K562 (cell line): ENCODE measurements around the gene GPR149. TPM values are rescaled to one million over a fixed set of nuclear protein-coding genes. Genes with fewer than 3 reads are reported as not detected.

Experiments
- ATAC-seq: fragments of 200-7000 bp; cut with Tn5 transposase; 3 replicates; pipeline ENCODE4 v1.9.1; 2020; ENCODE audit warnings: moderate library complexity
- BruUV-seq: library from RNA; stranded (reverse); fragments of 400-500 nt; replicated peaks from 2 replicates; lab custom pipeline; 2021; lab: Mats Ljungman, UMichigan
- CTCF ChIA-PET: fragments of 300-600 bp; formaldehyde crosslinking; extraction: SDS; loops from one replicate; lab custom pipeline; 2021; ENCODE audit warnings: low intra/inter-chr PET ratio; lab: Yijun Ruan, JAX
- POLR2A ChIA-PET: fragments of 300-600, 350-650 bp; sonication (Branson Sonifier 250); formaldehyde crosslinking; extraction: SDS; loops from one replicate; lab custom pipeline; 2021; ENCODE audit warnings: antibody characterized with exemption, inconsistent platforms; lab: Yijun Ruan, JAX
- DNase-seq, 4 experiments: peaks; one replicate each; pipeline versions ENCODE4 v3.0.0 to v3.0.0-alpha.2; 2011 to 2018; ENCODE audit warnings: low spot score in 3 of 4, mixed read lengths in 3 of 4; ENCODE audit errors: extremely low read depth in 1 of 4
- FAIRE-seq: peaks from 2 replicates; lab custom pipeline; 2011; peaks lifted over from hg19 to GRCh38; lab: Jason Lieb, UNC
- H2AFZ ChIP-seq: 2 replicates; pipeline ENCODE4 v1.6.0; 2011; ENCODE audit warnings: low read depth, low read length, control low read depth, inconsistent platforms
- H3K27ac ChIP-seq: fragments of 200-600 bp; 3 replicates; pipeline ENCODE4 v1.8.0; 2011; ENCODE audit warnings: low read depth, mild to moderate bottlenecking, control low read depth, inconsistent platforms, low read length, moderate library complexity, mixed read lengths; ENCODE audit errors: extremely low read depth
- H3K27me3 ChIP-seq, 2 experiments: fragments of 300-600 bp in 1 of 2; 2 replicates in 1 of 2; 3 replicates in 1 of 2; pipeline versions ENCODE4 v1.6.0 to v1.8.0; 2011; ENCODE audit warnings: inconsistent platforms in 2 of 2, low read length in 2 of 2, mild to moderate bottlenecking in 1 of 2, mixed read lengths in 1 of 2, moderate library complexity in 1 of 2; ENCODE audit not compliant: control insufficient read depth in 2 of 2, insufficient read depth in 2 of 2
- H3K36me3 ChIP-seq: fragments of 300-600 bp; 3 replicates; pipeline ENCODE4 v1.8.0; 2011; ENCODE audit warnings: mild to moderate bottlenecking, low read length, inconsistent platforms; ENCODE audit not compliant: control insufficient read depth, insufficient read depth
- H3K4me1 ChIP-seq, 2 experiments: fragments of 200-600 bp in 1 of 2; replicated peaks in 1 of 2; 2 replicates in 1 of 2; 3 replicates in 1 of 2; pipeline versions ENCODE4 v1.5.1 to v1.8.0; 2011; ENCODE audit warnings: inconsistent platforms in 2 of 2, low read length in 2 of 2, mild to moderate bottlenecking in 1 of 2, mixed read lengths in 1 of 2, moderate library complexity in 1 of 2; ENCODE audit not compliant: control insufficient read depth in 2 of 2, insufficient read depth in 2 of 2
- H3K4me2 ChIP-seq: 2 replicates; pipeline ENCODE4 v1.6.1; 2011; ENCODE audit warnings: low read length, control low read depth, inconsistent platforms, mixed read lengths; ENCODE audit not compliant: insufficient read depth
- H3K4me3 ChIP-seq: fragments of 200-600 bp; sonication (generic), shearing (Covaris generic); 2 replicates; pipeline ENCODE4 v1.5.1; 2016; ENCODE audit warnings: control low read depth, inconsistent platforms
- H3K79me2 ChIP-seq: fragments of 200-600 bp; 3 replicates; pipeline ENCODE4 v1.8.0; 2011; ENCODE audit warnings: low read length, inconsistent platforms; ENCODE audit not compliant: control insufficient read depth, insufficient read depth
- H3K9ac ChIP-seq, 2 experiments: 2 replicates each; pipeline versions ENCODE4 v1.6.0 to v1.6.1; 2011; ENCODE audit warnings: low read depth in 2 of 2, low read length in 2 of 2, control low read depth in 1 of 2, inconsistent platforms in 1 of 2, mild to moderate bottlenecking in 1 of 2, mixed read lengths in 1 of 2; ENCODE audit not compliant: insufficient read depth in 1 of 2
- H3K9me1 ChIP-seq: one replicate; pipeline ENCODE4 v1.6.0; 2011; ENCODE audit warnings: inconsistent platforms, mild to moderate bottlenecking, low read length, moderate library complexity; ENCODE audit not compliant: control insufficient read depth, insufficient read depth
- H3K9me3 ChIP-seq: replicated peaks from 2 replicates; pipeline ENCODE4 v1.5.1; 2011; ENCODE audit warnings: low read depth, low read length, inconsistent platforms; ENCODE audit not compliant: control insufficient read depth, insufficient read depth
- H4K20me1 ChIP-seq: replicated peaks from 2 replicates; pipeline ENCODE4 v1.6.1; 2011; ENCODE audit warnings: low read length, inconsistent platforms, mixed read lengths; ENCODE audit not compliant: control insufficient read depth, insufficient read depth
- CBFA2T2 ChIP-seq: fragments of 450-650 bp; conservative IDR thresholded peaks from 2 replicates; pipeline ENCODE4 v1.6.1; 2017; ENCODE audit warnings: mild to moderate bottlenecking
- CBX1 ChIP-seq: sonication (generic); IDR thresholded peaks from 2 replicates; pipeline ENCODE4 v1.6.1; 2016; ENCODE audit warnings: antibody characterized with exemption, low read depth, mild to moderate bottlenecking
- CBX5 ChIP-seq: IDR thresholded peaks from 2 replicates; pipeline ENCODE4 v1.6.1; 2014; ENCODE audit warnings: low read depth, borderline replicate concordance
- HDAC3 ChIP-seq: fragments of 450-650 bp; IDR thresholded peaks from 2 replicates; pipeline ENCODE4 v1.6.1; 2018; ENCODE audit warnings: borderline replicate concordance, mild to moderate bottlenecking, moderate library complexity; ENCODE audit not compliant: partially characterized antibody
- KAT8 ChIP-seq: fragments of 450-650 bp; IDR thresholded peaks from 2 replicates; pipeline ENCODE4 v1.6.1; 2016; ENCODE audit warnings: low read depth, mild to moderate bottlenecking
- MCM2 ChIP-seq: fragments of 450-650 bp; IDR thresholded peaks from 2 replicates; pipeline ENCODE4 v1.6.1; 2017; ENCODE audit warnings: low read depth, mild to moderate bottlenecking
- NFIC ChIP-seq: fragments of 450-650 bp; IDR thresholded peaks from 2 replicates; pipeline ENCODE4 v1.6.1; 2017; ENCODE audit warnings: mild to moderate bottlenecking, inconsistent platforms
- PBX2 ChIP-seq, 2 experiments: IDR thresholded peaks in 1 of 2; conservative IDR thresholded peaks in 1 of 2; 2 replicates each; pipeline ENCODE4 v1.6.1; 2016; ENCODE audit warnings: low read depth in 2 of 2, mild to moderate bottlenecking in 1 of 2, missing compliant biosample characterization in 1 of 2, missing genetic modification characterization in 1 of 2, moderate library complexity in 1 of 2
- RUNX1 ChIP-seq: sonication (generic); IDR thresholded peaks from 2 replicates; pipeline ENCODE4 v1.6.1; 2016; ENCODE audit warnings: antibody characterized with exemption, low read depth
- SIX5 ChIP-seq, 2 experiments: IDR thresholded peaks; 2 replicates each; pipeline ENCODE4 v1.6.1; 2011; ENCODE audit warnings: low read length in 2 of 2, borderline replicate concordance in 1 of 2, low read depth in 1 of 2, mild to moderate bottlenecking in 1 of 2, moderate library complexity in 1 of 2; ENCODE audit not compliant: insufficient read depth in 1 of 2
- SLC30A9 ChIP-seq: fragments of 250-450 bp; sonication (Bioruptor Pico); IDR thresholded peaks from 2 replicates; pipeline ENCODE4 v1.8.0; 2022; ENCODE audit warnings: mild to moderate bottlenecking, moderate library complexity
- SMARCA4 ChIP-seq: fragments of 450-650 bp; IDR thresholded peaks from 2 replicates; pipeline ENCODE4 v1.6.1; 2016
- SP2 ChIP-seq: IDR thresholded peaks from 2 replicates; pipeline ENCODE4 v1.6.1; 2011; ENCODE audit warnings: mild to moderate bottlenecking, low read depth, low read length, moderate library complexity; ENCODE audit not compliant: poor library complexity, severe bottlenecking; ENCODE audit errors: extremely low read depth
- TCF7L2 ChIP-seq: fragments of 150-350 bp; IDR thresholded peaks from 2 replicates; pipeline ENCODE4 v1.6.1; 2016; ENCODE audit warnings: low read depth, mild to moderate bottlenecking, low read length, moderate library complexity
- ZNF41 ChIP-seq: fragments of 250-450 bp; sonication (Bioruptor Pico); conservative IDR thresholded peaks from 2 replicates; pipeline ENCODE4 v1.4.0; 2020; ENCODE audit warnings: mild to moderate bottlenecking
- ZNF717 ChIP-seq: fragments of 250-450 bp; sonication (Bioruptor Pico); IDR thresholded peaks from 2 replicates; pipeline ENCODE4 v1.5.0; 2021
- in situ Hi-C: fragments of 300-500 bp; cut with MboI; formaldehyde crosslinking; loops from 4 replicates; pipeline ENCODE4 v1.15.0; 2018; ENCODE audit warnings: inconsistent platforms, mixed read lengths
- intact Hi-C: fragments of 100-400 bp; cut with micrococcal nuclease; formaldehyde crosslinking; loops from 2 replicates; pipeline ENCODE4 v1.14.2; 2022
- polyA plus RNA-seq, 8 experiments: library from polyadenylated mRNA; depleted of rRNA in 4 of 8; stranded (reverse) in 5 of 8; unstranded in 3 of 8; fragments of >200 nt; fragmentation: Nextera tagmentation in 2 of 8; fragmentation: Illumina TruSeq in 1 of 8; extraction: Ambion mirVana in 2 of 8; extraction: Trizol in 1 of 8; gene quantifications; 2 replicates each; pipeline versions ENCODE4 v1.2.1 to v1.2.3, GENCODE V29; 2011 to 2014; ENCODE audit warnings: inconsistent platforms in 1 of 8, missing spikeins in 1 of 8
- total RNA-seq, 7 experiments: library from RNA; depleted of rRNA in 6 of 7; stranded (reverse); fragments of >200 nt in 6 of 7; fragmentation: Illumina TruSeq in 2 of 7; extraction: Trizol in 2 of 7; gene quantifications; 2 replicates each; pipeline versions ENCODE4 v1.2.1 to v1.2.3, GENCODE V29; 2011 to 2021; ENCODE audit warnings: low replicate concordance in 1 of 7
- TF ChIP-seq, protein P1 (sequence below): IDR thresholded peaks from 2 replicates; pipeline ENCODE4 v1.6.1; 2011; ENCODE audit not compliant: insufficient read length; ENCODE audit errors: extremely low read depth
- TF ChIP-seq, protein P2 (sequence below): fragments of 250-450 bp; sonication (Bioruptor Pico); IDR thresholded peaks from 2 replicates; pipeline ENCODE4 v1.8.0; 2021; ENCODE audit warnings: mild to moderate bottlenecking, moderate library complexity
- TF ChIP-seq, protein P3 (sequence below): fragments of 250-450 bp; sonication (Bioruptor Pico); IDR thresholded peaks from 2 replicates; pipeline ENCODE4 v1.5.1; 2021; ENCODE audit warnings: mild to moderate bottlenecking

Gene GPR149
- total and polyA plus RNA-seq, 9 of the 15 experiments (the other 6 are each of a cell fraction or from before 2014, with no cell fraction given), result not detected

DNA sequence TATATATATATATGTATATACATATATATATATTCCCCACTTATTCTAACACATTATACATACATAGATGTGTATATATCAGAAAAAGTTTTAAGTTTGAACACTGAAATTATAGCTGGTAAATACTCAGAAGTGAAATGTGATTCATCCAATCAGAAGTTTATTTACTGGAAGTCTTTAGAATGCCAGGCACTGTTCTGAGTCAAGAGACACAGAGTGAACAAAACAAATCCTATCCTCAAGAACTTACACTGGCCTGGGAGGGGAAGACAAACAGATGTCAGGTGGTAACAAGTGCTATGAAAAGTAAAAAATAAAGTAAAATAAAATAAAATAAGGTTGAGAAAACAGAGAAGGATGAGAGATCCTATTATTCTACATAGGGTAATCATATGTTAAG lies 119.2 kb downstream of the GPR149 start:
- no peaks in the 10 kb centered on the region for H4K20me1 ChIP-seq
- peaks cover 85% of the 10 kb centered on the region for H3K36me3 ChIP-seq
- DNase-seq (no peak), ATAC-seq (no peak), FAIRE-seq (no peak)
- H3K4me3 ChIP-seq, result no peak overlapping the region
- in situ Hi-C loops (loop anchor here (25.0 kb wide), 1 partner anchor 1551 kb away; the partner anchor contains the start of genes GMPS and SLC33A1), intact Hi-C loops (no loop called here)
- no peaks in the 10 kb centered on the region; the same call in 1 of the 2 replicates for H3K9me3 ChIP-seq
- BruUV-seq, result no TSS peak
- H3K27me3 ChIP-seq, result no peaks in the 10 kb centered on the region
- no peaks in the 10 kb centered on the region for H3K9me1 ChIP-seq
- H3K79me2 ChIP-seq, result peaks cover 31% of the 10 kb centered on the region
- no peak overlapping the region for H3K9ac ChIP-seq
- ChIA-PET CTCF (no interaction called here), POLR2A (no interaction called here)
- H2AFZ ChIP-seq, result no peak overlapping the region
- H3K4me2 ChIP-seq, result no peak overlapping the region
- no peak overlapping the region for H3K27ac ChIP-seq
- H3K4me1 ChIP-seq, result no peaks in the 10 kb centered on the region
- TF ChIP-seq CBX5 (no peak), CBX1 (no peak), KAT8 (no peak), NFIC (no peak), ZNF41 (no peak), SMARCA4 (no peak), SLC30A9 (no peak), SP2 (no peak), RUNX1 (no peak), SIX5 (IDR thresholded peaks at IDR 0.05; ENCODE audit: borderline replicate concordance in 1 of 2, insufficient read depth in 1 of 2, low read depth in 1 of 2, low read length in 2 of 2) (no peak), CBFA2T2 (no peak), ZNF717 (CRISPR knock-in tag) (no peak), PBX2 (CRISPR knock-in tag; IDR thresholded peaks at IDR 0.05; ENCODE audit: low read depth) (no peak), PBX2 (tag; conservative IDR thresholded peaks at IDR 0.05; ENCODE audit: low read depth) (no peak), HDAC3 (no peak), TCF7L2 (no peak), MCM2 (no peak)
- TF ChIP-seq, protein P1, sequence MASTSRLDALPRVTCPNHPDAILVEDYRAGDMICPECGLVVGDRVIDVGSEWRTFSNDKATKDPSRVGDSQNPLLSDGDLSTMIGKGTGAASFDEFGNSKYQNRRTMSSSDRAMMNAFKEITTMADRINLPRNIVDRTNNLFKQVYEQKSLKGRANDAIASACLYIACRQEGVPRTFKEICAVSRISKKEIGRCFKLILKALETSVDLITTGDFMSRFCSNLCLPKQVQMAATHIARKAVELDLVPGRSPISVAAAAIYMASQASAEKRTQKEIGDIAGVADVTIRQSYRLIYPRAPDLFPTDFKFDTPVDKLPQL, result no peak
- TF ChIP-seq, protein P2, sequence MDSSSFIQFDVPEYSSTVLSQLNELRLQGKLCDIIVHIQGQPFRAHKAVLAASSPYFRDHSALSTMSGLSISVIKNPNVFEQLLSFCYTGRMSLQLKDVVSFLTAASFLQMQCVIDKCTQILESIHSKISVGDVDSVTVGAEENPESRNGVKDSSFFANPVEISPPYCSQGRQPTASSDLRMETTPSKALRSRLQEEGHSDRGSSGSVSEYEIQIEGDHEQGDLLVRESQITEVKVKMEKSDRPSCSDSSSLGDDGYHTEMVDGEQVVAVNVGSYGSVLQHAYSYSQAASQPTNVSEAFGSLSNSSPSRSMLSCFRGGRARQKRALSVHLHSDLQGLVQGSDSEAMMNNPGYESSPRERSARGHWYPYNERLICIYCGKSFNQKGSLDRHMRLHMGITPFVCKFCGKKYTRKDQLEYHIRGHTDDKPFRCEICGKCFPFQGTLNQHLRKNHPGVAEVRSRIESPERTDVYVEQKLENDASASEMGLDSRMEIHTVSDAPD (CRISPR knock-in tag), result no peak
- TF ChIP-seq, protein P3, sequence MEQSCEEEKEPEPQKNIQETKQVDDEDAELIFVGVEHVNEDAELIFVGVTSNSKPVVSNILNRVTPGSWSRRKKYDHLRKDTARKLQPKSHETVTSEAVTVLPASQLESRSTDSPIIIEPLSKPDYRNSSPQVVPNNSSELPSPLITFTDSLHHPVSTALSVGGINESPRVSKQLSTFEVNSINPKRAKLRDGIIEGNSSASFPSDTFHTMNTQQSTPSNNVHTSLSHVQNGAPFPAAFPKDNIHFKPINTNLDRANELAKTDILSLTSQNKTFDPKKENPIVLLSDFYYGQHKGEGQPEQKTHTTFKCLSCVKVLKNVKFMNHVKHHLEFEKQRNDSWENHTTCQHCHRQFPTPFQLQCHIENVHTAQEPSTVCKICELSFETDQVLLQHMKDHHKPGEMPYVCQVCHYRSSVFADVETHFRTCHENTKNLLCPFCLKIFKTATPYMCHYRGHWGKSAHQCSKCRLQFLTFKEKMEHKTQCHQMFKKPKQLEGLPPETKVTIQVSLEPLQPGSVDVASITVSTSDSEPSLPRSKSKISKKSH (CRISPR knock-in tag), result no peak
